Osteoblast (primary cell): ENCODE measurements around the gene PUM2. TPM values are rescaled to one million over a fixed set of nuclear protein-coding genes. Genes with fewer than 3 reads are reported as not detected.
A peak's percentile ranks its signal among the peaks of the same experiment; 100 is the strongest.

ENCODE experiments used
- DNase-seq: peaks from one replicate; pipeline ENCODE4 v3.0.0; 2011; ENCODE audit warnings: low spot score, mixed read lengths; ENCODE audit not compliant: insufficient read length; ENCODE audit errors: missing footprints
- H2AFZ ChIP-seq: 2 replicates; pipeline ENCODE4 v1.6.0; 2011; ENCODE audit warnings: mild to moderate bottlenecking, low read length
- H3K27ac ChIP-seq: 2 replicates; pipeline ENCODE4 v1.5.1; 2011; ENCODE audit warnings: mild to moderate bottlenecking, low read depth, low read length, moderate library complexity
- H3K27me3 ChIP-seq: 2 replicates; pipeline ENCODE4 v1.6.0; 2012; ENCODE audit warnings: mild to moderate bottlenecking, control low read depth, inconsistent platforms, low read length, moderate library complexity; ENCODE audit not compliant: insufficient read depth
- H3K36me3 ChIP-seq: 2 replicates; pipeline ENCODE4 v1.5.1; 2011; ENCODE audit warnings: mild to moderate bottlenecking, low read length, control low read depth, moderate library complexity; ENCODE audit not compliant: insufficient read depth
- H3K4me1 ChIP-seq: 2 replicates; pipeline ENCODE4 v1.5.1; 2011; ENCODE audit warnings: mild to moderate bottlenecking, low read length, control low read depth, moderate library complexity; ENCODE audit not compliant: insufficient read depth
- H3K4me2 ChIP-seq: 2 replicates; pipeline ENCODE4 v1.6.0; 2011; ENCODE audit warnings: mild to moderate bottlenecking, low read length; ENCODE audit not compliant: insufficient read depth
- H3K4me3 ChIP-seq: fragments of 200-600 bp; sonication (generic); 3 replicates; pipeline ENCODE4 v1.5.1; 2012; ENCODE audit warnings: mild to moderate bottlenecking, low read length, inconsistent platforms; ENCODE audit not compliant: insufficient read depth
- H3K79me2 ChIP-seq: 2 replicates; pipeline ENCODE4 v1.6.0; 2012; ENCODE audit warnings: mild to moderate bottlenecking, low read length, control low read depth, inconsistent platforms; ENCODE audit not compliant: insufficient read depth
- H3K9me3 ChIP-seq: 2 replicates; pipeline ENCODE4 v1.5.1; 2011; ENCODE audit warnings: low read depth, low read length, control low read depth
- H4K20me1 ChIP-seq: 2 replicates; pipeline ENCODE4 v1.6.0; 2012; ENCODE audit warnings: mild to moderate bottlenecking, low read length, control low read depth; ENCODE audit not compliant: insufficient read depth
- CTCF ChIP-seq: IDR thresholded peaks from 2 replicates; pipeline ENCODE4 v1.5.1; 2011; ENCODE audit warnings: mild to moderate bottlenecking, low read depth, low read length, moderate library complexity; ENCODE audit errors: extremely low read depth
- total RNA-seq: library from RNA; depleted of rRNA; stranded (reverse); fragments of >200 nt; gene quantifications from 2 replicates; pipeline ENCODE4 v1.2.3, GENCODE V29; 2012

PUM2 gene
- total RNA-seq, 1 donor, result 45.2 TPM

DNA sequence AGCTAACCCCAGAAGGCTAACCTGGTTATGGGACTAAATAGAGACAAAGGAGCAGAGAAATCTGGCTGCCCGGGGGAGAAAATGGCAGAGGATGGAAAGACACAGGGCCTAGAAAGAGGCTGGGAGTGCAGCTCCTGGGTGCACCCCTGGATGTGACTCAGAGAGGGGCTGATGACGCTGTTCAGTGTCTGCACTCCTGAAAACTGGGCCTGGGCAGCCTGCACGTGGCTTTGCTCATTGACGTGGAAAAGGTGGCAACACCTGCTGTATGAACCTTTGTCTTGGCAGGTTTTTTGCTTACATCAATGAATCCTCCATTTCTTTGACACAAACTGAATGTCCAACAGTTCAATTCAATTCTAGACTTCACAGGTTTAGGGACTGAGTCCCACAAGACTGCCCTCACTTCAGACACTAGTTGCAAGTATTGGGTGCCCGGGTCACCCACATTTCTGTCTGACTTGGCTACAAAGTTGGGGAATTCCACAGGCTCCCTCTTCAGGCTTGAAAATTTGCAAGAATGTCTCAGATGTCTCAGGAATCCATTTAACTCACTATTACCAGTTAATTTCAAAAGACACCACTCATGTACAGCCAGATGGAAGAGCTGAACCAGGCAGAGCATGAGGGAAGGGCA, 47.3 kb upstream of the PUM2 start:
- Histone ChIP-seq H3K9me3 (no peaks in the 10 kb centered on the region), H4K20me1 (no peaks in the 10 kb centered on the region), H3K27me3 (peaks cover 10% of the 10 kb centered on the region), H3K79me2 (no peaks in the 10 kb centered on the region), H3K27ac (no peak overlapping the region), H2AFZ (no peak overlapping the region), H3K4me3 (no peak overlapping the region), H3K4me2 (no peak overlapping the region), H3K36me3 (no peaks in the 10 kb centered on the region), H3K4me1 (peaks cover 8% of the 10 kb centered on the region)
- peak; percentile 68 for DNase-seq
- TF ChIP-seq CTCF, result no peak

DNA sequence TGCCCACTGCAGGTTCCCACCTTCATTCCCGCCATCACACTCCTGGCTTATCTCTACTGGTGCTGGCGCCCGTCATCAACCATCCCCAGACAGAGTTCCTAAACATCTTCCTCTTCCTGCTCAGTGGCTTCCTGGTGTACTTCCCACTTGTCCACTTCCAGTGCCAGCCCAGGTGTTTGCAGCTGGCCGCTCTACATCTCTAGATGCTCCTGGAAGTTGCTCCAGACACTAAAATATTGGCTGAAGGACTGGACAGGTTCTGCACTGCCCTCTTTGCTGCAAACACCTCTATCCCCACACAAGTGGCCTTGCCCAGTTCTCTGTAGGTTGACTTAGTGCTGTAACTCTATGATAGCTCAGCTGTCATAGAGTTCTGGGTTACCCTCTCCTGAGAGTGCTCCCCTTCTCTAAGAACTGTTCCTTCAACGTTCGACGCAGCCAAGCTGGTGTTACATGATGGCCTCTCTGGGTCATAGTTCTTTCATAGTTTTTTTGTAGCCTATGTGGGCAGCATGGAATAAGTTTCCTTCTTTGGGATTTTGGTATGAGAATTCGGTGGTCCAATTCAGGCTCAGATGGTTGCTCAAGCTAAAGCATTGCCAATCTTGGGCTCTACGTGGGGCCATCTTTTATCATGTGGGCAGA, 45.8 kb upstream of the PUM2 start:
- Histone ChIP-seq H3K4me3 (no peak overlapping the region), H3K79me2 (no peaks in the 10 kb centered on the region), H3K4me2 (no peak overlapping the region), H3K9me3 (no peaks in the 10 kb centered on the region), H3K36me3 (no peaks in the 10 kb centered on the region), H3K27ac (no peak overlapping the region), H3K27me3 (peaks cover 16% of the 10 kb centered on the region), H3K4me1 (peaks cover 8% of the 10 kb centered on the region), H2AFZ (no peak overlapping the region), H4K20me1 (no peaks in the 10 kb centered on the region)
- DNase-seq, result no peak
- no peak for TF ChIP-seq CTCF

DNA sequence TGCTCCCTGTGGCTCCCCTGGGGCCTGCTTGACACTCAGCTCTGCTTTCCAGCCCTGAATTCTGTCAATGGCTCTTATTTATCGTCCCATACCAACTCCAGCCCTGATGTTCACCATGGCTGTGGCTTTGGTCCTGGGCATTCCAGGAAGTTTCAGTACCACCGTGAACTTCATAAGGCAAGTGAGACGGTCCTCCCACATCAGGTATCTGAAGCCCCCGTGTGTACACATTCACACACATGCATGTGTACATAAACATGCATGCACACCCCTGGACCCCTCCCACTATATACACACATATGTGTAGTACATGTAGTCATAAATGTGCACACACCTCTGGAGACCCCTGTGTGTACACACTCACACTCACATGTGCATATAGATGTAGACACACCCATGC, 43.3 kb upstream of the PUM2 start:
- Histone ChIP-seq H3K27me3 (peaks cover 33% of the 10 kb centered on the region), H4K20me1 (no peaks in the 10 kb centered on the region), H3K4me3 (no peak overlapping the region), H2AFZ (no peak overlapping the region), H3K4me2 (no peak overlapping the region), H3K9me3 (no peaks in the 10 kb centered on the region), H3K4me1 (peaks cover 3% of the 10 kb centered on the region), H3K36me3 (no peaks in the 10 kb centered on the region), H3K27ac (no peak overlapping the region), H3K79me2 (no peaks in the 10 kb centered on the region)
- TF ChIP-seq CTCF, result no peak
- peak; percentile 55 for DNase-seq

DNA sequence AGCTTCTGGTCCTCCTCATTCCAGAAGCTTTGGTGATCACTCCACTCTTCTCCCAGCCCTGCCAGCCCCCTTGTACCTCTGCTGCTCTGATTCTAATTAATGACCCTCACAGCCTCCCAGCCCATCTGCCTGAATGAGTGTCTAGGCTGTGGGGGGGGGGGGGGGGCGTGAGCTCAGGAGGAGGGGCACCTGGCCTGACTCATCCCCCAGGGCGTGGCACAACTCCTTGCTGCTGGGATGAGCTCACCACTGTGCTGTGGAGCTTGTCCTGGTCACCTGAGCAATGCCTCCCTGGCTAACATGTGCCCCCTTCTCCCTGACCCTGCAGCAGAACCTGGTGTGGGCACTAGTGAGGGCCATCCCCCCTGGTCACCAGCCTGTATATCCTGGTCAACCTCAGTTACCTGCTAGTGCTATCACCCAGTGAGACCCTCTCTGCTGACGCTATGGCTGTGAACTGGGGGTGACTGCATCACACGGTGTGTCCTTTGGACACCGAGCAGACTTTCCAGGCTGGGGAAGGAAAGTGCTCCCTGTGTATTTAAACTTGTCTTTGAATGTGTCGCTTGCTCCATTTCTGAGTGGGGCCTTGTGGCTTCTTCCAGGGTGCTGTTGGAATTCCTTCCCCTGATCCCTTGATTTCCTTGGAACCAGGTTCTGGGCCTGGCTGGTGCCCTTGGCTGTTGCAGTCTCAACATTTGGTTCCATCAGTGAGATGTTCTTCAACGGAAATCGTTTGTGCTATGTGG, 41.5 kb upstream of the PUM2 start:
- DNase-seq, result no peak
- H4K20me1 ChIP-seq, result no peaks in the 10 kb centered on the region
- no peaks in the 10 kb centered on the region for H3K4me1 ChIP-seq
- no peak overlapping the region for H3K4me2 ChIP-seq
- H3K9me3 ChIP-seq, result no peaks in the 10 kb centered on the region
- no peak overlapping the region for H2AFZ ChIP-seq
- H3K27me3 ChIP-seq, result peaks cover 43% of the 10 kb centered on the region
- H3K27ac ChIP-seq, result no peak overlapping the region
- H3K79me2 ChIP-seq, result no peaks in the 10 kb centered on the region
- H3K36me3 ChIP-seq, result no peaks in the 10 kb centered on the region
- no peak overlapping the region for H3K4me3 ChIP-seq
- TF ChIP-seq CTCF, result no peak
